ENCODE results near the gene SNF8.

DNA sequence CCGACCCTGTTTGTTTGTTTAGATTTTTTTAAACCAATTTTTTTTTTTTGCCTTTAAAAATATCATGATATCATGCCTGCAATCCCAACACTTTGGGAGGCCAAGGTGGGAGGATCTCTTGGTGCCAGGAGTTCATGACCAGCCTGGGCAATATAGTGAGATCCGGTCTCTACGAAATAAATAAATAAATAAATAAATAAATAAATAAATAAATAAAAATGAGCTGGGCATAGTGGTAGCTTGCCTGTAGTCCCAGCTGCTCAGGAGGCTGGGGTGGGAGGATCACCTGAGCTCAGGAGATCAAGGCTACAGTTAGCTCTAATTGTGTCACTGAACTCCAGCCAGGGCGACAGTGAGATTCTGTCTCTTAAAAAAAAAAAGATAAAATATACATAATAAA, 44.5 kb upstream of the SNF8 start:
- no peak for TF ChIP-seq CTCF (IDR thresholded peaks at IDR 0.05)
- TF ChIP-seq POLR2A (IDR thresholded peaks at IDR 0.05), result no peak

Measured in breast epithelium (tissue), 3 donors.